Measurements from ENCODE around the gene B4GALNT4.

- TF ChIP-seq CTCF (conservative IDR thresholded peaks at IDR 0.05 in 1 of 2, IDR thresholded peaks at IDR 0.05 in 1 of 2; ENCODE audit: low read depth in 1 of 2, low read length in 2 of 2) (no peak), EZH2 (IDR thresholded peaks at IDR 0.05; ENCODE audit: low read length, missing control alignments) (no peak)
Measured at GRCh38 chr11:377174-377865, 8.0 kb downstream of the B4GALNT4 start.
